Measurements from ENCODE around the gene TRIM37. TPM values are rescaled to one million over a fixed set of nuclear protein-coding genes. Genes with fewer than 3 reads are reported as not detected.

The TRIM37 gene
- total and polyA plus RNA-seq, 2 donors (not counting 1 experiment from before 2014, with no cell fraction given) = 5.1 to 28.3 TPM

DNA sequence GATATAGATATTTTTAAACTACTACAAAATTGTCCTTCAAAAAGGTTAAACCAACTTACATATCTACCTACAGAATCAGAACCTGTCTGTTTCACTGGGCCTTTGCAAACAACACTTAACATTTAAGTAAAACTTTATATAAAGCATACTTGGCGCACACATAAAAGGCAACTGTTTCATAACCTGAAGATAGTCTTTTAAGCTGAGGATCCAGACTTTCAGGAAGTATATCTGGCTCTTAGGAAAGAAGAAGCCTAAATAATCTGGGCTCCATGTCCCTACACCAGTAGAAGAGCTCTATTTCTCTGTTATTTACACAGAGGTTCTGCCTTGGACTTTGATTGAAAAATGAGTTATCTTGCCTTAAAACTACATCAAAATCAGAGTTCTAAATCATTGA lies 75.9 kb downstream of the TRIM37 start:
- Histone ChIP-seq H3K9ac (ENCODE audit: low read length) (no peak overlapping the region), H3K4me1 (ENCODE audit: control insufficient read depth in 2 of 2, insufficient read depth in 2 of 2, low read length in 2 of 2) (no peaks in the 10 kb centered on the region), H4K20me1 (ENCODE audit: control insufficient read depth, insufficient read depth, low read length, poor library complexity, severe bottlenecking) (no peaks in the 10 kb centered on the region), H3K79me2 (ENCODE audit: control insufficient read depth, insufficient read depth, low read length) (no peaks in the 10 kb centered on the region), H3K27ac (ENCODE audit: low read length in 2 of 2) (no peak overlapping the region), H3K4me2 (replicated peaks; ENCODE audit: low read depth, low read length, poor library complexity, severe bottlenecking) (no peak overlapping the region), H3K27me3 (replicated peaks in 1 of 4; ENCODE audit: control extremely low read depth in 1 of 4, control insufficient read depth in 3 of 4, insufficient read depth in 4 of 4, low read length in 3 of 4) (no peaks in the 10 kb centered on the region), H2AFZ (ENCODE audit: insufficient read depth, low read depth, low read length, poor library complexity, severe bottlenecking) (no peak overlapping the region), H3K9me3 (ENCODE audit: control extremely low read depth in 1 of 3, control insufficient read depth in 2 of 3, insufficient read depth in 1 of 3, low read length in 2 of 3) (no peaks in the 10 kb centered on the region), H3K4me3 (ENCODE audit: control extremely low read depth in 1 of 5, extremely low read depth in 1 of 5, insufficient read depth in 1 of 5, low read depth in 2 of 5, low read length in 4 of 5) (no peak overlapping the region), H3K36me3 (replicated peaks in 1 of 2; ENCODE audit: control extremely low read depth in 1 of 2, control insufficient read depth in 1 of 2, extremely low read depth in 1 of 2, insufficient read depth in 2 of 2, low read length in 1 of 2) (peaks cover 1 to 17% of the 10 kb centered on the region in 2 experiments)
- intact Hi-C loops (cut with micrococcal nuclease) = no loop called here
- Mint-ChIP-seq H3K4me1 (peaks cover 4% of the 10 kb centered on the region), H3K4me3 (no peak overlapping the region), H3K27ac (no peak overlapping the region), H3K9me3 (ENCODE audit: insufficient read depth) (no peaks in the 10 kb centered on the region), H3K27me3 (no peaks in the 10 kb centered on the region)
- POLR2A ChIA-PET = no interaction called here
- TF ChIP-seq, protein P1, sequence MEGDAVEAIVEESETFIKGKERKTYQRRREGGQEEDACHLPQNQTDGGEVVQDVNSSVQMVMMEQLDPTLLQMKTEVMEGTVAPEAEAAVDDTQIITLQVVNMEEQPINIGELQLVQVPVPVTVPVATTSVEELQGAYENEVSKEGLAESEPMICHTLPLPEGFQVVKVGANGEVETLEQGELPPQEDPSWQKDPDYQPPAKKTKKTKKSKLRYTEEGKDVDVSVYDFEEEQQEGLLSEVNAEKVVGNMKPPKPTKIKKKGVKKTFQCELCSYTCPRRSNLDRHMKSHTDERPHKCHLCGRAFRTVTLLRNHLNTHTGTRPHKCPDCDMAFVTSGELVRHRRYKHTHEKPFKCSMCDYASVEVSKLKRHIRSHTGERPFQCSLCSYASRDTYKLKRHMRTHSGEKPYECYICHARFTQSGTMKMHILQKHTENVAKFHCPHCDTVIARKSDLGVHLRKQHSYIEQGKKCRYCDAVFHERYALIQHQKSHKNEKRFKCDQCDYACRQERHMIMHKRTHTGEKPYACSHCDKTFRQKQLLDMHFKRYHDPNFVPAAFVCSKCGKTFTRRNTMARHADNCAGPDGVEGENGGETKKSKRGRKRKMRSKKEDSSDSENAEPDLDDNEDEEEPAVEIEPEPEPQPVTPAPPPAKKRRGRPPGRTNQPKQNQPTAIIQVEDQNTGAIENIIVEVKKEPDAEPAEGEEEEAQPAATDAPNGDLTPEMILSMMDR (IDR thresholded peaks at IDR 0.05) = no peak
- no peak for TF ChIP-seq EZH2 (IDR thresholded peaks at IDR 0.05; ENCODE audit: borderline replicate concordance, insufficient read depth, low read depth, low read length, poor library complexity, severe bottlenecking)
- DNase-seq (no peak), ATAC-seq (ENCODE audit: low read depth) (no peak)
- no CpG with 5 or more reads among the region's 1 CpG for WGBS (ENCODE audit: insufficient coverage)
- CTCF ChIA-PET = no interaction called here

DNA sequence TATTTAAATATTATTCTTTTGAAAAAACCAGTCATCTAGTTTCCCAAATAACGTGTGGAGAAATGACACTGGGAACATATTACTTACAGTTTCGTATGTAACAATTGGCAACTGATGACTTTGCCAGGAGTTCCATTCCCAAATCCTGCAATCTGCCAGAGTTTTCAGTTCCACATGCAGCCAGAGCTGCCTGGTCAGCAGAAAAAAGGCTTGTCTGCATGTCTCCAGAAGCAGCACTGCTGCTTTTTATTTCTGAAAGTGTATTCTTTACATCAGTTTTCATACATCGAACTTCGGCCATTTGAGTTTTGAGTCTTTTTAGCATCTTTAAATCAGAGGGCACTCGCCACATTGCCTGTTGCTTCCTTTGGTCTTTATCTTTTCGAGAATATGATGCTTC lies 78.4 kb downstream of the TRIM37 start:
- Histone ChIP-seq H3K27me3 (replicated peaks in 1 of 4; ENCODE audit: control extremely low read depth in 1 of 4, control insufficient read depth in 3 of 4, insufficient read depth in 4 of 4, low read length in 3 of 4) (no peaks in the 10 kb centered on the region), H4K20me1 (ENCODE audit: control insufficient read depth, insufficient read depth, low read length, poor library complexity, severe bottlenecking) (no peaks in the 10 kb centered on the region), H3K4me3 (ENCODE audit: control extremely low read depth in 1 of 5, extremely low read depth in 1 of 5, insufficient read depth in 1 of 5, low read depth in 2 of 5, low read length in 4 of 5) (no peak overlapping the region), H3K9ac (ENCODE audit: low read length) (no peak overlapping the region), H3K79me2 (ENCODE audit: control insufficient read depth, insufficient read depth, low read length) (no peaks in the 10 kb centered on the region), H3K4me2 (replicated peaks; ENCODE audit: low read depth, low read length, poor library complexity, severe bottlenecking) (no peak overlapping the region), H3K36me3 (replicated peaks in 1 of 2; ENCODE audit: control extremely low read depth in 1 of 2, control insufficient read depth in 1 of 2, extremely low read depth in 1 of 2, insufficient read depth in 2 of 2, low read length in 1 of 2) (peaks cover 1 to 15% of the 10 kb centered on the region in 2 experiments), H2AFZ (ENCODE audit: insufficient read depth, low read depth, low read length, poor library complexity, severe bottlenecking) (no peak overlapping the region), H3K4me1 (ENCODE audit: control insufficient read depth in 2 of 2, insufficient read depth in 2 of 2, low read length in 2 of 2) (no peaks in the 10 kb centered on the region), H3K9me3 (ENCODE audit: control extremely low read depth in 1 of 3, control insufficient read depth in 2 of 3, insufficient read depth in 1 of 3, low read length in 2 of 3) (no peaks in the 10 kb centered on the region), H3K27ac (ENCODE audit: low read length in 2 of 2) (no peak overlapping the region)
- ATAC-seq (ENCODE audit: low read depth) = no peak
- H3K4me3 Mint-ChIP-seq = no peak overlapping the region
- POLR2A ChIA-PET = no interaction called here
- no peaks in the 10 kb centered on the region for H3K9me3 Mint-ChIP-seq (ENCODE audit: insufficient read depth)
- CTCF ChIA-PET = no interaction called here
- no peak for TF ChIP-seq EZH2 (IDR thresholded peaks at IDR 0.05; ENCODE audit: borderline replicate concordance, insufficient read depth, low read depth, low read length, poor library complexity, severe bottlenecking)
- TF ChIP-seq, protein P1 (IDR thresholded peaks at IDR 0.05) = no peak
- DNase-seq = no peak
- 100% methylated on average over 2 of the region's 6 CpGs for WGBS (ENCODE audit: insufficient coverage)
- H3K27me3 Mint-ChIP-seq = no peaks in the 10 kb centered on the region
- intact Hi-C loops (cut with micrococcal nuclease) = no loop called here
- H3K4me1 Mint-ChIP-seq = peaks cover 4% of the 10 kb centered on the region
- no peak overlapping the region for H3K27ac Mint-ChIP-seq

Measured in B cell (primary cell).